GM12878 (cell line): ENCODE measurements around the gene VGLL3. TPM values are rescaled to one million over a fixed set of nuclear protein-coding genes. Genes with fewer than 3 reads are reported as not detected.

Experiments used
- polyA plus RNA-seq, 11 experiments: library from polyadenylated mRNA; depleted of rRNA in 4 of 11; unstranded in 6 of 11; stranded (reverse) in 5 of 11; fragments of >200 nt; fragmentation: Nextera tagmentation in 4 of 11; fragmentation: Illumina TruSeq in 1 of 11; extraction: Ambion mirVana in 4 of 11; extraction: Trizol in 1 of 11; gene quantifications; 1 replicate in 1 of 11; 2 replicates in 10 of 11; pipeline versions ENCODE4 v1.2.1 to v1.2.3, GENCODE V29; 2011 to 2016; ENCODE audit warnings: inconsistent platforms in 2 of 11, missing spikeins in 2 of 11, low read depth in 1 of 11
- total RNA-seq, 4 experiments: library from RNA; depleted of rRNA in 3 of 4; stranded (reverse); fragments of >200 nt in 3 of 4; fragmentation: Illumina TruSeq in 1 of 4; extraction: Trizol in 1 of 4; gene quantifications; 2 replicates each; pipeline versions ENCODE4 v1.2.1 to v1.2.3, GENCODE V29; 2013 to 2021

VGLL3 gene
- total and polyA plus RNA-seq, 10 of the 15 experiments (the other 5 are each of a cell fraction or from before 2014, with no cell fraction given): 0.05 TPM; not detected in 9

Other genes starting within 250 kb of the VGLL3 start
- 14.9 and 17.5 TPM in 2 replicates for gene CHMP2B, start 236.2 kb upstream of the VGLL3 start, total RNA-seq (2014; rRNA removed)
- gene CHMP2B, start 236.2 kb upstream of the VGLL3 start, total RNA-seq (2014; rRNA removed; fragmentation: Illumina TruSeq; extraction: Trizol): 26.5 and 27.7 TPM in 2 replicates
- gene CHMP2B, start 236.2 kb upstream of the VGLL3 start, total RNA-seq (2021): 26.8 and 28.4 TPM in 2 replicates
- 20.2 and 30.4 TPM in 2 replicates for gene CHMP2B, start 236.2 kb upstream of the VGLL3 start, polyA plus RNA-seq (2011; rRNA removed)
- gene CHMP2B, start 236.2 kb upstream of the VGLL3 start, polyA plus RNA-seq (2014; fragmentation: Illumina TruSeq; extraction: Trizol): 26.7 and 34.6 TPM in 2 replicates
- 10 to 100 TPM; 15.7 to 22.5 TPM for gene CHMP2B, start 236.2 kb upstream of the VGLL3 start, polyA plus RNA-seq (2014; fragmentation: Nextera tagmentation; extraction: Ambion mirVana)
- gene CHMP2B, start 236.2 kb upstream of the VGLL3 start, polyA plus RNA-seq (2014; rRNA removed): 12.7 and 15.8 TPM in 2 replicates
- gene CHMP2B, start 236.2 kb upstream of the VGLL3 start, polyA plus RNA-seq (2016; fragmentation: Nextera tagmentation; extraction: Ambion mirVana): 10 to 100 TPM; 42.1 to 54.8 TPM